Mesenchymal stem cell (in vitro differentiated cells and primary cell): Measurements from ENCODE around the gene COPA.

Source experiments
- DNase-seq: peaks from one replicate; pipeline ENCODE4 v3.0.0-alpha.2; 2013
- H2AFZ ChIP-seq: one replicate; pipeline ENCODE4 v1.6.1; 2013; ENCODE audit warnings: low read depth, mild to moderate bottlenecking, control low read depth, inconsistent platforms, low read length, moderate library complexity
- H2AK5ac ChIP-seq: 2 replicates; pipeline ENCODE4 v1.6.1; 2013; ENCODE audit warnings: low read length, moderate library complexity, mild to moderate bottlenecking, inconsistent platforms; ENCODE audit not compliant: severe bottlenecking
- H2BK120ac ChIP-seq: one replicate; pipeline ENCODE4 v1.6.1; 2013; ENCODE audit warnings: low read depth, mild to moderate bottlenecking, inconsistent platforms, low read length, moderate library complexity
- H2BK12ac ChIP-seq, 2 experiments: one replicate each; pipeline ENCODE4 v1.6.1; 2013; ENCODE audit warnings: inconsistent platforms in 2 of 2, low read length in 2 of 2, mild to moderate bottlenecking in 2 of 2, moderate library complexity in 2 of 2, control low read depth in 1 of 2
- H2BK15ac ChIP-seq: one replicate; pipeline ENCODE4 v1.6.1; 2013; ENCODE audit warnings: mild to moderate bottlenecking, low read depth, inconsistent platforms; ENCODE audit not compliant: poor library complexity, severe bottlenecking
- H2BK5ac ChIP-seq: 2 replicates; pipeline ENCODE4 v1.6.1; 2013; ENCODE audit warnings: low read depth, mild to moderate bottlenecking, low read length, control low read depth, inconsistent platforms; ENCODE audit not compliant: poor library complexity, severe bottlenecking
- H3K14ac ChIP-seq, 2 experiments: one replicate each; pipeline ENCODE4 v1.6.1; 2013; ENCODE audit warnings: inconsistent platforms in 2 of 2, low read length in 2 of 2, control low read depth in 1 of 2, mild to moderate bottlenecking in 1 of 2, moderate library complexity in 1 of 2
- H3K18ac ChIP-seq, 2 experiments: one replicate each; pipeline ENCODE4 v1.6.1; 2013; ENCODE audit warnings: inconsistent platforms in 2 of 2, low read length in 2 of 2, control low read depth in 1 of 2, low read depth in 1 of 2, mild to moderate bottlenecking in 1 of 2
- H3K23ac ChIP-seq, 2 experiments: one replicate each; pipeline ENCODE4 v1.6.1; 2013; ENCODE audit warnings: inconsistent platforms in 2 of 2, low read length in 2 of 2, mild to moderate bottlenecking in 2 of 2, moderate library complexity in 2 of 2, control low read depth in 1 of 2
- H3K27ac ChIP-seq: 2 replicates; pipeline ENCODE4 v1.5.1; 2013; ENCODE audit warnings: mild to moderate bottlenecking, moderate library complexity, low read length, control low read depth, inconsistent platforms; ENCODE audit not compliant: poor library complexity, severe bottlenecking
- H3K27me3 ChIP-seq, 2 experiments: 2 replicates each; pipeline versions ENCODE4 v1.6.1 to v1.7.0; 2013; ENCODE audit warnings: low read length in 2 of 2, mild to moderate bottlenecking in 2 of 2, moderate library complexity in 2 of 2, control low read depth in 1 of 2, inconsistent platforms in 1 of 2; ENCODE audit not compliant: control insufficient read depth in 1 of 2, insufficient read depth in 1 of 2
- H3K36me3 ChIP-seq, 2 experiments: 2 replicates each; pipeline versions ENCODE4 v1.6.1 to v1.7.0; 2013; ENCODE audit warnings: low read length in 2 of 2, control low read depth in 1 of 2, inconsistent platforms in 1 of 2, low read depth in 1 of 2, mild to moderate bottlenecking in 1 of 2; ENCODE audit not compliant: insufficient read depth in 2 of 2, control insufficient read depth in 1 of 2
- H3K4ac ChIP-seq, 2 experiments: one replicate each; pipeline ENCODE4 v1.6.1; 2013; ENCODE audit warnings: inconsistent platforms in 2 of 2, low read length in 2 of 2, mild to moderate bottlenecking in 2 of 2, moderate library complexity in 2 of 2, control low read depth in 1 of 2, low read depth in 1 of 2
- H3K4me1 ChIP-seq: 2 replicates; pipeline ENCODE4 v1.6.1; 2013; ENCODE audit warnings: low read depth, low read length, control low read depth; ENCODE audit not compliant: control insufficient read depth, insufficient read depth
- H3K4me2 ChIP-seq: 2 replicates; pipeline ENCODE4 v1.6.1; 2013; ENCODE audit warnings: low read length, mild to moderate bottlenecking, inconsistent platforms; ENCODE audit not compliant: poor library complexity, severe bottlenecking
- H3K4me3 ChIP-seq, 2 experiments: 2 replicates each; pipeline versions ENCODE4 v1.5.1 to v1.7.0; 2013; ENCODE audit warnings: low read length in 2 of 2, mild to moderate bottlenecking in 2 of 2, control low read depth in 1 of 2, low read depth in 1 of 2; ENCODE audit not compliant: insufficient read depth in 1 of 2
- H3K79me1 ChIP-seq: replicated peaks from 2 replicates; pipeline ENCODE4 v1.6.1; 2013; ENCODE audit warnings: mild to moderate bottlenecking, control low read depth, low read length, inconsistent platforms; ENCODE audit not compliant: poor library complexity, severe bottlenecking
- H3K9ac ChIP-seq: 2 replicates; pipeline ENCODE4 v1.7.0; 2013; ENCODE audit warnings: mild to moderate bottlenecking, low read length, moderate library complexity
- H3K9me3 ChIP-seq: 2 replicates; pipeline ENCODE4 v1.7.0; 2013; ENCODE audit warnings: mild to moderate bottlenecking, low read length; ENCODE audit not compliant: control insufficient read depth
- H4K8ac ChIP-seq: one replicate; pipeline ENCODE4 v1.6.1; 2013; ENCODE audit warnings: inconsistent platforms, mild to moderate bottlenecking, low read length, moderate library complexity
- H4K91ac ChIP-seq: one replicate; pipeline ENCODE4 v1.6.1; 2013; ENCODE audit warnings: mild to moderate bottlenecking, low read length, inconsistent platforms
- WGBS: methylation state at CpG from one replicate; pipeline ENCODE4 v1.1.7; 2013; ENCODE audit warnings: mixed read lengths; 5-methylcytosine and 5-hydroxymethylcytosine counted together

Gene COPA

GRCh38 chr1:160256396-160257046, 86.5 kb downstream of the COPA start:
- peaks cover 4% of the 10 kb centered on the region for H3K4me1 ChIP-seq
- H2AFZ ChIP-seq: no peak overlapping the region
- WGBS: 36% methylated on average over 3 of the region's 3 CpGs
- H3K4ac ChIP-seq: no peak overlapping the region
- no peaks in the 10 kb centered on the region for H3K27me3 ChIP-seq
- peaks cover 19% of the 10 kb centered on the region for H3K79me1 ChIP-seq
- no peak overlapping the region for H2BK120ac ChIP-seq
- peak overlapping the region; percentile 23 for H3K27ac ChIP-seq
- H3K4me3 ChIP-seq: no peak overlapping the region
- no peak overlapping the region for H3K9ac ChIP-seq
- H2AK5ac ChIP-seq: no peak overlapping the region
- no peak overlapping the region for H3K14ac ChIP-seq
- H3K4me2 ChIP-seq: no peak overlapping the region
- no peak overlapping the region for H3K23ac ChIP-seq
- H2BK15ac ChIP-seq: no peak overlapping the region
- DNase-seq: peak; percentile 68
- no peaks in the 10 kb centered on the region for H3K9me3 ChIP-seq
- H3K18ac ChIP-seq: no peak overlapping the region
- no peak overlapping the region for H2BK5ac ChIP-seq
- H3K36me3 ChIP-seq: peaks cover 5 to 6% of the 10 kb centered on the region in 2 experiments
- no peak overlapping the region for H4K8ac ChIP-seq
- H4K91ac ChIP-seq: no peak overlapping the region
- no peak overlapping the region for H2BK12ac ChIP-seq

DNA sequence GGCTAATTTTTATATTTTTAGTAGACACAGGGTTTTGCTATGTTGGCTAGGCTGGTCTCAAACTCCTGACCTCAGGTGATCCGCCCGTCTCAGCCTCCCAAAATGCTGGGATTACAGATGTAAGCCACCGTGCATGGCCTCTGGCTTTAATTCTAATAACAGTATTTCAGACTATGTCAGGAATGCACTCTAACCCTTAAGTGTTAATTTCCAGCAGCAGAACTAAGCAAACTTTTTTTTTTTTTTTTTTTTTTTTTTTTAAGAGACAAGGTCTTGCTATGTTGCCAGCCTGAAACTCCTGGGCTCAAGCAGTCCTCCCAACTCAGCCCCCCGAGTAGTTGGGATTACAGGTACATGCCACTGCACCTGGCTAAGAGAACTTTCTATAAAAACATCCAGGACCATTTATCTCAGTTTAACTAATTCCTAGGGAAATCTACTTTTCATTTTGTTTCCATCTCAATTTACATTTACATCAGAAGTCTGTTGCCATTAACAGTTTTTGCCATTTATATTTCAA, 87.2 kb downstream of the COPA start:
- Histone ChIP-seq H3K9ac (no peak overlapping the region), H2BK120ac (no peak overlapping the region), H2AFZ (no peak overlapping the region), H3K18ac (no peak overlapping the region), H3K4me2 (no peak overlapping the region), H3K4ac (no peak overlapping the region), H3K4me1 (peaks cover 4% of the 10 kb centered on the region), H4K91ac (no peak overlapping the region), H4K8ac (no peak overlapping the region), H2BK12ac (no peak overlapping the region), H3K23ac (no peak overlapping the region), H3K27ac (no peak overlapping the region), H2BK15ac (no peak overlapping the region), H3K14ac (no peak overlapping the region), H2AK5ac (no peak overlapping the region), H3K9me3 (no peaks in the 10 kb centered on the region), H3K36me3 (peaks cover 5 to 8% of the 10 kb centered on the region in 2 experiments), H3K4me3 (no peak overlapping the region), H3K27me3 (no peaks in the 10 kb centered on the region), H3K79me1 (peaks cover 25% of the 10 kb centered on the region), H2BK5ac (no peak overlapping the region)
- no peak for DNase-seq
- WGBS: 94% methylated on average over 4 of the region's 4 CpGs

DNA sequence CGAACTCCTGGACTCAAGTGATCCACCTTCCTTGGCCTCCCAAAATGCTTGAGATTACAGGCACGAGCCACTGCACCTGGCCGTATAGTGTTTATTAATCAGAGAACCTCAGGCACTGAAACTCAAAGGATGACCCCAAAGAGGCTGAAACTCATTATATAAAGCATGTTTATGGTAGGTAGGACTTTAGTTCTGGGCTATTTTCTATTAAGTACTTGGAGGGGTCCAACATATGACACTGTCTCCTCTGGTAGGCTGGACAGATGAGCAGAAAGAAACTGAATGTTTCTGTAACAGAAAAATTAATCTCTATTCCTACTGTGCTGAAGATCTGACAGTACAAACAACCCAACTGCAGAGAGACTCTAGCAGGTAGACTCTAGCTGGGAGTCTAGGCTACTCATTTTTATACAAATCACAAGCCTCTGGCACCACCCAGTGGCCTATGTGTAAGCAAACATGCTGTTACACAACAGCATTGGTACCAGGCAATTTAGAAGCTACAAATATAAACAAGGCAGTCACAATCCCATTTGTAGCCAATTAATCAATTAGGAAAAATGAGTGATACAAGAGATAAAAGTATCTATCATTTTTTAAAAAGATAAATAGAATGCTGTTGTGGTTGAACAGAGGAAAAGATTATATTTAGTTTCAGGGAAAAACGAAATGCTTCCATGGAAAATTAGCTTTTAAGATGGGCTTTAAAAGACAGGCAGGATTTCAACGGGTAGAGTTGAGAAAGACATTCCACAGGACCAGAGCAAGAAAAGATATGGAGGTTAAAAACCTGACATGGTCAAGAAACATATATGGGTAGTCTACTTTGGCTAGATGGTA, 91.1 kb downstream of the COPA start:
- H2BK120ac ChIP-seq: no peak overlapping the region
- H3K4ac ChIP-seq: no peak overlapping the region
- no peak overlapping the region for H3K23ac ChIP-seq
- H3K27ac ChIP-seq: no peak overlapping the region
- peaks cover 18% of the 10 kb centered on the region for H3K79me1 ChIP-seq
- H3K27me3 ChIP-seq: no peaks in the 10 kb centered on the region
- peaks cover 5% of the 10 kb centered on the region for H3K4me1 ChIP-seq
- H3K36me3 ChIP-seq: peaks cover 4 to 8% of the 10 kb centered on the region in 2 experiments
- H2BK5ac ChIP-seq: no peak overlapping the region
- H3K14ac ChIP-seq: no peak overlapping the region
- peak; percentile 83 for DNase-seq
- no peak overlapping the region for H3K4me2 ChIP-seq
- H4K91ac ChIP-seq: no peak overlapping the region
- H2BK15ac ChIP-seq: no peak overlapping the region
- no peak overlapping the region for H3K18ac ChIP-seq
- H3K4me3 ChIP-seq: no peak overlapping the region
- H2AFZ ChIP-seq: no peak overlapping the region
- H2AK5ac ChIP-seq: no peak overlapping the region
- 92% methylated on average over 5 of the region's 5 CpGs for WGBS
- H3K9me3 ChIP-seq: no peaks in the 10 kb centered on the region
- H3K9ac ChIP-seq: peak overlapping the region; percentile 7
- no peak overlapping the region for H4K8ac ChIP-seq
- H2BK12ac ChIP-seq: no peak overlapping the region

DNA sequence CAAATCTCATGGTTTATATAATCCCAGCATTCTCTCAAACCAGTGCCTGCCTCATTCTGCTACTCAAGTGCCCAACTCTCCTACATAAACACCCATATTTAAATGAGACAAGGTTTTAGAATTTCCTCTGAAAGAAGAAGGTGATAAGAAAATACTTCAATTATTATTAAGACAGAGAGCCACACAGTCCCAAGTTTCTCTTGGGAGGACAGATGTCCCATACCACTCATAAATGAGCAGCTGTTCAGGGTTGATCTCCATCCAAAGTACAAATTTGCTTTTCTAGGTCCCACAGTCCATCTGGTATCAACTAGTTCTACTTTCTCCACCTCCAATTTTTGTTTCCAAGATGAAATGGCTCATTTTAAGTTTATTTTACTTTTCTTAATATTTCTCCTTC, 92.0 kb downstream of the COPA start:
- Histone ChIP-seq H2BK5ac (no peak overlapping the region), H3K9me3 (no peaks in the 10 kb centered on the region), H4K8ac (no peak overlapping the region), H3K79me1 (peaks cover 24% of the 10 kb centered on the region), H2BK12ac (no peak overlapping the region), H3K4ac (no peak overlapping the region), H3K14ac (no peak overlapping the region), H3K27ac (no peak overlapping the region), H3K27me3 (no peaks in the 10 kb centered on the region), H3K9ac (peak overlapping the region; percentile 48), H3K23ac (no peak overlapping the region), H3K4me1 (peaks cover 8% of the 10 kb centered on the region), H3K18ac (no peak overlapping the region), H3K36me3 (peaks cover 8% of the 10 kb centered on the region in 2 experiments), H3K4me2 (no peak overlapping the region), H2BK15ac (no peak overlapping the region), H2AK5ac (no peak overlapping the region), H3K4me3 (no peak overlapping the region), H2BK120ac (no peak overlapping the region), H4K91ac (no peak overlapping the region), H2AFZ (no peak overlapping the region)
- DNase-seq: no peak
